Measurements from ENCODE around the gene DCDC2B. TPM values are rescaled to one million over a fixed set of nuclear protein-coding genes. Genes with fewer than 3 reads are reported as not detected.
A peak's percentile ranks its signal among the peaks of the same experiment; 100 is the strongest.

The DCDC2B gene
- total and polyA plus RNA-seq, 9 of the 15 experiments (the other 6 are each of a cell fraction or from before 2014, with no cell fraction given) = not detected

DNA sequence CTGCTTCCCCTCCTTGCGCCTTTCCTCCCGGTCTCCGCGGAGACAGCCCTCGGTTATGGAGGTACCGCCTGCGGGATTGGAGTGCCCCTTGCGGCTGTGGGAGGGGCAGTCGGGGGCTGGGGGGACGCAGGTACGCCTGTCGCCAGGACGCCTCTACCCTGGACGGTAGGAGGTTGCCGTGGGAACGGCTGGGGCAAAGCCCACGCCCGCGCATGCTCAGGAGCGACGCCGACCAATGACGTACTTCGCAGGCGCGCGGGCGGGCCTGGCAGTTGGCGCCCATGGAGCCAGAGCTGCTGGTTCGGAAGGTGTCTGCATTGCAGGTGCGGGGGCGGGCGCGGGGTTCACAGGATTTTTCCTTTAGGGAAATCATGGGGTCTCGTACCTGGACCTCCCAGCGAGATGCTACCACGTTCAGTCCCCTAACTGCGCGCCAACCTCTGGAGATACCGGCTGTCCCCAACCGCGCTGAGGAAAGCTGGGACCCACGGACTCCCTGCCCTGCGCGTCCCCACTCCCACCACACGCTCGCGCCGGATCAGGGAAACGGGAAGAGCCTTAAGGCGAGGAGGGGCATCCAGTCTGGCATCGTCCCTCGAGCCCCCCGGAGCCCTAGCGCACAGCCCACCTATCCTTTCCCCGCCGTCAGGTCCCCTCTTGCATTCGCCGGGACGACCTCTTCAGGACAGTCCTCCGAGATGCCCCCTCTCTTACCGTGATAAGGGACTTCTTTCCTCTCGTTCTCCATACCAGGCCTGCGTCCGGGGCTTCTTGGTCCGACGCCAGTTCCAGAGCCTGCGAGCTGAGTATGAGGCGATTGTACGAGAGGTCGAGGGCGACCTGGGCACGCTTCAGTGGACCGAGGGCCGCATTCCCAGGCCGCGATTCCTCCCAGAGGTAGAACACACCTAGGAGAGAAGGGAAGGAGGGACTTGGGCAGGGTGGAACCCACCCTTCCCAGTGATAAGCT lies 3.2 kb upstream of the DCDC2B start, which contains the start of gene IQCC (continued):
- TF ChIP-seq, protein P1, sequence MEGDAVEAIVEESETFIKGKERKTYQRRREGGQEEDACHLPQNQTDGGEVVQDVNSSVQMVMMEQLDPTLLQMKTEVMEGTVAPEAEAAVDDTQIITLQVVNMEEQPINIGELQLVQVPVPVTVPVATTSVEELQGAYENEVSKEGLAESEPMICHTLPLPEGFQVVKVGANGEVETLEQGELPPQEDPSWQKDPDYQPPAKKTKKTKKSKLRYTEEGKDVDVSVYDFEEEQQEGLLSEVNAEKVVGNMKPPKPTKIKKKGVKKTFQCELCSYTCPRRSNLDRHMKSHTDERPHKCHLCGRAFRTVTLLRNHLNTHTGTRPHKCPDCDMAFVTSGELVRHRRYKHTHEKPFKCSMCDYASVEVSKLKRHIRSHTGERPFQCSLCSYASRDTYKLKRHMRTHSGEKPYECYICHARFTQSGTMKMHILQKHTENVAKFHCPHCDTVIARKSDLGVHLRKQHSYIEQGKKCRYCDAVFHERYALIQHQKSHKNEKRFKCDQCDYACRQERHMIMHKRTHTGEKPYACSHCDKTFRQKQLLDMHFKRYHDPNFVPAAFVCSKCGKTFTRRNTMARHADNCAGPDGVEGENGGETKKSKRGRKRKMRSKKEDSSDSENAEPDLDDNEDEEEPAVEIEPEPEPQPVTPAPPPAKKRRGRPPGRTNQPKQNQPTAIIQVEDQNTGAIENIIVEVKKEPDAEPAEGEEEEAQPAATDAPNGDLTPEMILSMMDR (IDR thresholded peaks at IDR 0.05 in 2 of 3, conservative IDR thresholded peaks at IDR 0.05 in 1 of 3; ENCODE audit: insufficient read depth in 2 of 3, low read depth in 1 of 3, low read length in 3 of 3) = peak in 2 of 3 experiments; percentile 23 to 30; a peak in 2 of 6 replicates
- no peak for TF ChIP-seq THRAP3 (IDR thresholded peaks at IDR 0.05; ENCODE audit: borderline replicate concordance)
- TF ChIP-seq ZEB2 (IDR thresholded peaks at IDR 0.05) = 0 out of 2 replicates have a peak, but pooled peaks have one; percentile 11
- no peak for TF ChIP-seq ZNF668 (CRISPR knock-in tag; IDR thresholded peaks at IDR 0.05)
- TF ChIP-seq ZNF75A (CRISPR knock-in tag; IDR thresholded peaks at IDR 0.05) = no peak
- no peak for TF ChIP-seq PTRF (tag; IDR thresholded peaks at IDR 0.05)
- peak; percentile 84 for TF ChIP-seq MYC (IDR thresholded peaks at IDR 0.05; ENCODE audit: low read depth, low read length)
- TF ChIP-seq MYC (CRISPR knock-in tag; IDR thresholded peaks at IDR 0.05; ENCODE audit: borderline replicate concordance, low read depth) = peak; percentile 24; the same call in 1 of the 2 replicates
- no peak for TF ChIP-seq MCM3 (IDR thresholded peaks at IDR 0.05)
- TF ChIP-seq, protein P2, sequence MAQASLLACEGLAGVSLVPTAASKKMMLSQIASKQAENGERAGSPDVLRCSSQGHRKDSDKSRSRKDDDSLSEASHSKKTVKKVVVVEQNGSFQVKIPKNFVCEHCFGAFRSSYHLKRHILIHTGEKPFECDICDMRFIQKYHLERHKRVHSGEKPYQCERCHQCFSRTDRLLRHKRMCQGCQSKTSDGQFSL (CRISPR knock-in tag; IDR thresholded peaks at IDR 0.05) = no peak; the same call in 1 of the 2 replicates
- TF ChIP-seq, protein P2 (tag; IDR thresholded peaks at IDR 0.05) = no peak
- TF ChIP-seq POLR2G (IDR thresholded peaks at IDR 0.05; ENCODE audit: low read depth, low read length) = peak; percentile 92
- TF ChIP-seq ZNF224 (CRISPR knock-in tag; IDR thresholded peaks at IDR 0.05) = peak; percentile 38; the same call in 1 of the 2 replicates
- no peak for TF ChIP-seq LEF1 (IDR thresholded peaks at IDR 0.05)
- TF ChIP-seq, protein P3, sequence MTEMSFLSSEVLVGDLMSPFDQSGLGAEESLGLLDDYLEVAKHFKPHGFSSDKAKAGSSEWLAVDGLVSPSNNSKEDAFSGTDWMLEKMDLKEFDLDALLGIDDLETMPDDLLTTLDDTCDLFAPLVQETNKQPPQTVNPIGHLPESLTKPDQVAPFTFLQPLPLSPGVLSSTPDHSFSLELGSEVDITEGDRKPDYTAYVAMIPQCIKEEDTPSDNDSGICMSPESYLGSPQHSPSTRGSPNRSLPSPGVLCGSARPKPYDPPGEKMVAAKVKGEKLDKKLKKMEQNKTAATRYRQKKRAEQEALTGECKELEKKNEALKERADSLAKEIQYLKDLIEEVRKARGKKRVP (CRISPR knock-in tag; IDR thresholded peaks at IDR 0.05) = no peak; the same call in 1 of the 2 replicates
- TF ChIP-seq PRMT5 (CRISPR knock-in tag; IDR thresholded peaks at IDR 0.05) = no peak
- TF ChIP-seq, protein P4, sequence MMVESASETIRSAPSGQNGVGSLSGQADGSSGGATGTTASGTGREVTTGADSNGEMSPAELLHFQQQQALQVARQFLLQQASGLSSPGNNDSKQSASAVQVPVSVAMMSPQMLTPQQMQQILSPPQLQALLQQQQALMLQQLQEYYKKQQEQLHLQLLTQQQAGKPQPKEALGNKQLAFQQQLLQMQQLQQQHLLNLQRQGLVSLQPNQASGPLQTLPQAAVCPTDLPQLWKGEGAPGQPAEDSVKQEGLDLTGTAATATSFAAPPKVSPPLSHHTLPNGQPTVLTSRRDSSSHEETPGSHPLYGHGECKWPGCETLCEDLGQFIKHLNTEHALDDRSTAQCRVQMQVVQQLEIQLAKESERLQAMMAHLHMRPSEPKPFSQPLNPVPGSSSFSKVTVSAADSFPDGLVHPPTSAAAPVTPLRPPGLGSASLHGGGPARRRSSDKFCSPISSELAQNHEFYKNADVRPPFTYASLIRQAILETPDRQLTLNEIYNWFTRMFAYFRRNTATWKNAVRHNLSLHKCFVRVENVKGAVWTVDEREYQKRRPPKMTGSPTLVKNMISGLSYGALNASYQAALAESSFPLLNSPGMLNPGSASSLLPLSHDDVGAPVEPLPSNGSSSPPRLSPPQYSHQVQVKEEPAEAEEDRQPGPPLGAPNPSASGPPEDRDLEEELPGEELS (CRISPR knock-in tag; IDR thresholded peaks at IDR 0.05; ENCODE audit: borderline replicate concordance) = peak; percentile 74; the same call in 1 of the 2 replicates
- no peak for TF ChIP-seq ZNF696 (CRISPR knock-in tag; conservative IDR thresholded peaks at IDR 0.05)
- TF ChIP-seq MIER1 (IDR thresholded peaks at IDR 0.05; ENCODE audit: low read depth) = peak; percentile 67; the same call in 1 of the 2 replicates

Data from K562 (cell line).